PFSK-1 (cell line): ENCODE results near the gene CDK2AP2.

ENCODE experiments used
- FOXP2 ChIP-seq: optimal IDR thresholded peaks from 2 replicates; pipeline ENCODE3; 2011; ENCODE audit warnings: borderline replicate concordance, control low read depth, inconsistent platforms; ENCODE audit not compliant: insufficient read depth; ENCODE audit errors: extremely low read length, extremely low read depth
- POLR2AphosphoS5 ChIP-seq: IDR thresholded peaks from 2 replicates; pipeline ENCODE4 v1.6.1; 2012; ENCODE audit warnings: low read depth, mild to moderate bottlenecking, control low read depth, low read length, moderate library complexity
- REST ChIP-seq, 2 experiments: IDR thresholded peaks; 2 replicates each; pipeline versions ENCODE4 v1.6.1 to v1.8.0; 2011 to 2012; ENCODE audit warnings: low read depth in 2 of 2, low read length in 2 of 2, control low read depth in 1 of 2, inconsistent platforms in 1 of 2, mild to moderate bottlenecking in 1 of 2, moderate library complexity in 1 of 2; ENCODE audit not compliant: insufficient read depth in 1 of 2
- SIN3A ChIP-seq: IDR thresholded peaks from 2 replicates; pipeline ENCODE4 v1.6.1; 2012; ENCODE audit warnings: mild to moderate bottlenecking, low read length, moderate library complexity, borderline replicate concordance; ENCODE audit not compliant: insufficient read depth
- TAF1 ChIP-seq: IDR thresholded peaks from 2 replicates; pipeline ENCODE4 v1.6.1; 2012; ENCODE audit warnings: low read length, control low read depth, borderline replicate concordance; ENCODE audit not compliant: insufficient read depth

CDK2AP2 gene

GRCh38 chr11:67545280-67545679 lies 37.3 kb upstream of the CDK2AP2 start:
- TF ChIP-seq POLR2AphosphoS5 (no peak), FOXP2 (no peak), SIN3A (no peak), REST (IDR thresholded peaks at IDR 0.05; ENCODE audit: insufficient read depth in 1 of 2, low read depth in 2 of 2, low read length in 2 of 2) (no peak), TAF1 (no peak)

DNA sequence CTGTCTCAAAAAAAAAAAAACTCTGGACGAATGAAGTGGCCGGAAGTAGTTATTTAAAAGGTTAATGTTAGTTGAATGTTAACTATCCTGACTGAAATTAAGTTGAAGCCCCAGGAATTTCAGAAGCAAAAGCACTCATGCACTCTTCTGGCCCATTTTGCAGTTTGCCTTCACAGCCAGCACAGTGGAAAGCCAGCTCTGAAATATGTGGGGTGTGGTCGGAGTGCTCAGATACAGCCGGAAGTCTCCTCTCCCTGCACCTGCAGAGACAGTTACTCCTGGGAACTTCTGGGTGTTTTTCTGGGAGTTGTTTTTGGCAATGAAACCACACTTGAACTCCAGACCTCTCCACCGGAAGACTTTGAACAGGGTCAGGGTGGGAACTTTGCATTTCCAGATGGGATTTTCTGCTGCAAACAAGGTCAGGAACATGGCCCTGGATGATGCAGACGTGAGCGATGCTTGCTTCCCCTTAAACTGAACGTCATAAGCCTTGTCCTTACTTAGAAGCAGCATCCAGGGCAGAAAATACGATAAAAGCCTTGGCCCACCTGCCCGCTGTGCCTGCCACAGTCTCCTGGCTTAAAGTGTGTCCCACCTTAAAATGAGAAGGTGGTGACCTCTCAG lies 36.8 kb upstream of the CDK2AP2 start:
- no peak for TF ChIP-seq REST (IDR thresholded peaks at IDR 0.05; ENCODE audit: insufficient read depth in 1 of 2, low read depth in 2 of 2, low read length in 2 of 2)
- TF ChIP-seq FOXP2 = no peak
- TF ChIP-seq POLR2AphosphoS5 = no peak
- TF ChIP-seq TAF1 = no peak
- TF ChIP-seq SIN3A = no peak

- no peak for TF ChIP-seq SIN3A
- no peak for TF ChIP-seq POLR2AphosphoS5
- no peak for TF ChIP-seq REST (IDR thresholded peaks at IDR 0.05; ENCODE audit: insufficient read depth in 1 of 2, low read depth in 2 of 2, low read length in 2 of 2)
- TF ChIP-seq FOXP2 = no peak
- TF ChIP-seq TAF1 = no peak
These were observed 35.6 kb upstream of the CDK2AP2 start for GRCh38 chr11:67543585-67543984.

DNA sequence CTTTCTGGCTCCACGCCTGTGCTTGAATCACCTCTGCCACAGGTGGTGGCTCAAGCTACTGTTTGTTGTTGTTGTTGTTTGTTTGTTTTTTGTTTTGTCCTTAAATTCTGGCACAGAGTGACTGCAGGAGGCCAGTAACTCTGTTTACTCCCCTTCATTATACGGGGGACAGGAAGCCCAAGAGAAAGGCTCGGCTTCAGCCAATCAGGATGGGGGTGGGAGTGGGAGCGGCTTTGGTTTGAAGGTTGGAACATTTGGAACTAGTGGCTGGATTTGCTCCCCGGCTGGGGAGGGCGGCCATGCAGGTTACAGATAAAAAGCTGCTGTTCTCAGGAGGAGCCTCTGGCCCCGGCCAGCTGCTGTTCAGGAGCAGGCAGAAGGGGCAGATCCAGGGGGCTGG lies 35.0 kb upstream of the CDK2AP2 start:
- TF ChIP-seq SIN3A = no peak
- TF ChIP-seq REST (IDR thresholded peaks at IDR 0.05; ENCODE audit: insufficient read depth in 1 of 2, low read depth in 2 of 2, low read length in 2 of 2) = no peak
- TF ChIP-seq FOXP2 = no peak
- TF ChIP-seq POLR2AphosphoS5 = no peak
- no peak for TF ChIP-seq TAF1

- TF ChIP-seq REST (IDR thresholded peaks at IDR 0.05; ENCODE audit: insufficient read depth in 1 of 2, low read depth in 2 of 2, low read length in 2 of 2) = no peak
- TF ChIP-seq FOXP2 = no peak
- no peak for TF ChIP-seq SIN3A
- no peak for TF ChIP-seq TAF1
- TF ChIP-seq POLR2AphosphoS5 = no peak
These were observed 34.2 kb upstream of the CDK2AP2 start for GRCh38 chr11:67542169-67542568.
